Fibroblast of upper back skin (primary cell): Measurements from ENCODE around the gene ABHD8.
A peak's percentile ranks its signal among the peaks of the same experiment; 100 is the strongest.

Experiments used
- DNase-seq: peaks from one replicate; pipeline ENCODE4 v3.0.0-alpha.2; 2013

Gene ABHD8

GRCh38 chr19:17303167-17303939 is at the start of gene ABHD8:
ABHD8 (minus strand) TSS chr19:17303425; CDS start chr19:17301616, 1,809 bp downstream.
- peak; percentile 94 for DNase-seq

DNA sequence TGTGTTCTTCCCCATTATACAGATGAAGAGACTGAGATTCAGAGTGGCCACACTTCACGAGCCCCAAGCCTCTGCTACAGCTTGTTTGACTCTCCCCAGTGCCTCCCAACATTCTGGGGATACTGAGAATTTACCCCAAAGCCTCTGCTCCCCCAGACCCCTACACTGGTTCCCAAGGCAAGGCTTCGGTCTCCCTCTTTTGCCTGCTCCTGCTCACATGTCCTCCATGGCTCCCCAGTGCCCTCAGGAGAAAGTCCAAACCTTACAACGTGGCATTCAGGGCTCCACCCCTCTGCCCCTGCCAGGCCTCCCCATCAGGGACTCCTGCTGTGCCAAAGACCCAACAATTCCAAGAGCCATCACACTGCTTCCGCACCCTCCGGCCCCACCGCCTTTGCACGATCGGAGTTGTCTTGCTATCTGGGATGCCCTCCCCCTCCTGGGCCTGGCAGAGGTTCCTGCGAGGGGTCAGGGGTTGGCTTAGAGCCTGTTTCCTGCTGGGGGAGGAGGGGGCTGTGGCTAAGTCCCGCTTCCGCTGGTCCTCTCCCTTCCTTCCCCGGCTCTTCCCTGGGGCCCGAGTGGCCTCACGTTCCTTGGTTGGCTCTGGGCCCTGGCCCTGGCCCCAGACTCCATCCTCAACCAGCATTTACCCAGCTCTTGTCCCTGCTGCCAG is 49.5 kb upstream of the ABHD8 start:
- DNase-seq: no peak

DNA sequence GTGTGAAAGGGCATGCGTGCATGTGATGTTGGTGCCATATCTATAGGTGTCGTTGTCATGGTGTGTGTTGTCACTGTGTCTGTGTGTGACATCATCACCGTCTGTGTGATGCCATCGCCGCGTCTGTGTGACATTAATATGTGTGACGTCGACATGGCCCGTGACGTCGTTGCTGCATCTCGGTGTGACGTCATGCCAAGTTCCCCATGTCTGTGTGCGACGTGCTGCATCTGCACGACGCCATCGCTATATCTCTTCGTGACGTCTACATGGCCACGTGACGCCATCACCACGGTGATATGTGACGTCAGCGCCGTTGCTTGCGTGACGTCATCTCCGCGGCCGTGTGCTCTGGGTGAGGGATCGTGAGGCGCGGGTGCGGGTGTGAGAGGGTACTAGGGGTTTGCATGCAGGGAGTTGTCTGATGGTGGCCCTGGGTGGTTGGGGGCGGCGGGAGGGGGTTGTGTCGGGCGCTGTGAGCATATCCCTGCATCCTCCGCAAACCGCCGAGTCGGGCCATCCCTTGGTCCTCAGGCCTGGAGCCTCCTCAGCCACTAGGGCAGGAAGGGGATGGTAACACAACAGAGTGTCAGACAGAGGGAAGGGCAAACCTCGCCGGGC is 48.7 kb upstream of the ABHD8 start:
- DNase-seq: no peak

GRCh38 chr19:17348700-17349099 is 45.5 kb upstream of the ABHD8 start:
- DNase-seq: peak; percentile 59

DNA sequence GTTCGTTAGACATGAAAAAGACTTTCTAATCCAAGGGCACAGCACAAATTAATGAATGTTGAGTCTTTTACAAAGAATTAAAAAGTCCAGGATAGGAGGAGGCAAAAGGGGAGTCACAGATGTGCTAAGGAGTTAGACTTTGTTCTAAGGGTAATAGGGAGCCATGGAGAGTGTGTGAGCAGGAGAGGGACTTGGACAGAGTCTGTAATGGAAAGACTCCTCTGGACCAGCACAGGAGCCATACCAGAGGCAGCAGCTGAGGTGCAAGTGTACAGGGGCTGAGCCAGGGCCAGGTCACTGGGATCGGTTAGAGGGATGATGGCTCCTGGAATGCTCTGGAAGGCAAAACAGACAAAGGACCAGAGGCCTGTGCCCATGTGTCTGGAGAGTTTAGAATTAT is 44.7 kb upstream of the ABHD8 start:
- DNase-seq: no peak

DNA sequence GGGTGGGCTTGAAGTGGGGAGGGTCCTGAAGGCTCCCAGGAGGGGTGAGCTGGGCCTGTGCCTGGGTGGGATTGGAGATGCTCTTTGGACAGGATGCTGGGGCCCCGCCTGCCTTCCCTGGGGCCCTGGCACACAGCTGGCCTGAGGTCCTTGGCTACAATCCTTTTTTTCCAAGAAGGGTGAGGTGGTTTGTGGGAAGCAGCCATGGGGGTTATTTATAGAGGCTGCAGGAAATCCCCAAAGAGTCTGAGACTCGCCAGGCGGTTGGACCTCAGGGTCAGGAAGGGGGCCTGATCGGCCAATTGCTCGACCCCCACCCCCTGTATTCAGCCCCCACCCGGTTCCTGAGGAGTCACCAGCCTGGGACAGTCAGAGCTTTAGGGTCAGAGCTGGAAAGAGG is 44.1 kb upstream of the ABHD8 start:
- peak; percentile 22 for DNase-seq

- peak; percentile 50 for DNase-seq
These were observed 43.0 kb upstream of the ABHD8 start for GRCh38 chr19:17346109-17346671.

DNA sequence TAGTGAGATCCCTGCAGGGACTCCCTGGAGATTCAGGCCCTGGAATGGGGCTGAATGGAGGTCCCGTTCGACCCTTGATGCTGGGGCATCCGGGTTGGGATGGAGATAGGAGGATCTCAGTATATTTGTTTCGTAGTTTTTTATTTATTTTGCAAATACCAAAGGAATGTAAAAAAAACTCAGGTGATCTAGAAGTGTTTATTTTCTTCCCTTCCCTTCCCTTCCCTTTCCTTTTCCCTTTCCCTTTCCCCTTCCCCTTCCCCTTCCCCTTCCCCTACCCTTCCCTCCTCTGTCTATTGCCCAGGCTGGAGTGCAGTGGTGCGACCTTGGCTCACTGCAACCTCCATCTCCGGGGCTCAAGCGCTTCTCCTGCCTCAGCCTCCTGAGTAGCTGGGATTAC is 38.6 kb upstream of the ABHD8 start:
- DNase-seq: no peak

DNA sequence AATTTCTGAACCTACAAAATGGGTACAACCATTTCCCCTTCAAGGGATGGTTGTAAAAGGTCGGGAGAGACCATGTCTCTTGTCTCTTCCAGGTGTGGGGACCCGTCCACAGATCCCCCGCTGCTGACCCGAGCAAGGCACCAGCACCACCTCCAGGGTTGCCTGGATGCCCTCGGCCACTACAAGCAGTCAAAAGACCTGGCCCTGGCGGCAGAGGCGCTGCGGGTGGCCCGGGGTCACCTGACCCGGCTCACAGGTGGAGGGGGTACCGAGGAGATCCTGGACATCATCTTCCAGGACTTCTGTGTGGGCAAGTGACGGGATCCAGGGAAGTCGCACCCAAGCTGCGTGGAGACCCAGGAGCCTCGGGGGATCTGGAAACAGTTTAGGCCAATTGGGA is 38.2 kb upstream of the ABHD8 start:
- no peak for DNase-seq

DNA sequence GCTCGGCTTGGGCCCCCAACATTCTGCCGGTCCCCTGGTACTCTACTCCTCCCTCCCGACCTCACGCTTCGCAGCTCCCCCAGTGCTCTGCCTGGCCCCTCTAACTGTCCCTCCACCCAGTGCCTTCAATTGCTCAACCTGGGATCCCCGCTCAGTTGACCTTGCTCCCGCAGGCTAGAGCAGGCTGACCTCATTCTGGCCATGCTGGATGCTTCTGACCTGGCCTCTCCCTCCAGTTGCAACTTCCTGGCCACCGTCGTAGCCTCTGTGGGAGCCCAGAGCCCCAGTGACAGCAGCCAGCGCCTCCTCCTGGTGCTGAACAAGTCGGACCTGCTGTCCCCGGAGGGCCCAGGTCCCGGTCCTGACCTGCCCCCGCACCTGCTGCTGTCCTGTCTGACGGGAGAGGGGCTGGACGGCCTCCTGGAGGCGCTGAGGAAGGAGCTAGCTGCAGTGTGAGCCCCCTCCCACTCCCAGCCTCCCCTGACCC is 37.7 kb upstream of the ABHD8 start:
- DNase-seq: no peak

DNA sequence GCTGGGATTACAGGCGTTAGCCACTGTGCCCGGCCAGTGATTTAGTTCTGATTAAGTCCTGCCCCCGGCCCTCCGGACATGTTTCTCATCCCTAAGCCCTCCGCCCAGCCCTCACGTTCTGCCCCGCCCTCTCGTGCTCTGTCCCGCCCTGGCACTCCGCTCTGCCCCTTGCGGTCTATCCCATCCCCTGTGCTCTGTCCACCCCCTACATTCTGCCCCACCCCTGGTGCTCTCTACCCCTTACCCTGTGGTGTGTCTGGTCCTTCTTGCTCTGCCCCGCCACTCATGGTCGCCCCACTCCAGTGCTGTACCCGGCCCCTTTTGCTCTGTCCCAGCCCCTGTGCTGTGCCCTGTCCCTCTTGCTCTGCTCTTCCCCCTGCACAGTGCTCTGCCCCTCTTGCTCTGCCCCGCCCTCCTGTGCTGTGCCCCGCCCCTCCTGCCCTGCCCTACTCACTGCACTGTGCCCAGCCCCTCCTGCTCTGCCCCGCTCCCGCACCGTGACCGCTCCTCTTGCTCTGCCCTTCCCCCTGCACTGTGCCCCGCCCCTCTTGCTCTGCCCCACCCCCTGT is 37.2 kb upstream of the ABHD8 start:
- DNase-seq: no peak

GRCh38 chr19:17339088-17339741 is 36.0 kb upstream of the ABHD8 start:
- DNase-seq: no peak

DNA sequence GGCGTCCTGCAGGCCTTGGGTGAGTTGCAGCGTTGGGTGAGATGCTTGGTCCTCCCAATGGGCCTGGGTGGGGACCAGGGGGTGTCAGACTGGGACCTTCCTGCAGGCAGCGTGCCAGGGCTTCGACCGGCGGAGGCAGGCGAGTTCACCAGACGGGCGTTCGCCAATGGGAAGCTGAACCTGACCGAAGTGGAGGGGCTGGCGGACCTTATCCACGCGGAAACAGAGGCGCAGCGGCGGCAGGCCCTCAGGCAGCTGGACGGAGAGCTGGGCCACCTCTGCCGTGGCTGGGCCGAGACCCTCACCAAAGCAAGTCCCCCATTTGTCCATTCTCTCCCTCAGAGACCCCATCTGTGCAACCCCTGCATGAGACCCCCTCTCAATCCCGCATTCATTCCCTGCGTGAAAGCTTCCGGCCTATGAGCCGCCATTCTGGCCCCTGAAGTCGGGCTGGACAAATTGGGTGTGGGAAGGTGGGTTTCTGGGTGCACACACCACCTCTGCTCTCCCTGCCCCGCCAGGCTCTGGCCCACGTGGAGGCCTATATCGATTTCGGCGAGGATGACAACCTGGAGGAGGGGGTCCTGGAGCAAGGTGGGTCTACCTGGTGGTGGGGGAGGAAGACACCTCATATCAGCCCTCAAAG is 35.3 kb upstream of the ABHD8 start:
- DNase-seq: no peak

GRCh38 chr19:17337675-17338432 is 34.6 kb upstream of the ABHD8 start:
- no peak for DNase-seq

- peak; percentile 98 for DNase-seq
These were observed 33.8 kb upstream of the ABHD8 start, which contains the start of gene GTPBP3 for GRCh38 chr19:17336872-17337674. GTPBP3 (plus strand) TSS chr19:17337553; CDS start chr19:17337612, 59 bp downstream.

DNA sequence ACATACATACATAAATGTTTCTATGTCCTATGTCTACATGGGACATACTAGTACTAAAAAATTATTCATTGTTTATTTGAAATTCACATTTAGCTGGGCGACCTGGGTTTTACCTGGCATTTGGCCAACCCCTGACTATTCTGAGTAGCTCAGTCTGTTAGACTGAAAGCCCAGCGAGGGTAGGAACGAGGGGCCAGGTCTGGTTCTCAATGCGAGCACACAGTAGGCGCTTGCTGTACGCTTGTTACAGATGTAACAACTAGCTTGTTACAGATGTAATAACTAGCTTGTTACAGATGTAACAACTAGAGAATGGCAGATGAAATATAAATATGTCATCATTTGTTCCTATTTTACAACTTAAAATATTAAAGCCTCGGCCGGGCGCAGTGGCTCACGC is 32.4 kb upstream of the ABHD8 start:
- no peak for DNase-seq

DNA sequence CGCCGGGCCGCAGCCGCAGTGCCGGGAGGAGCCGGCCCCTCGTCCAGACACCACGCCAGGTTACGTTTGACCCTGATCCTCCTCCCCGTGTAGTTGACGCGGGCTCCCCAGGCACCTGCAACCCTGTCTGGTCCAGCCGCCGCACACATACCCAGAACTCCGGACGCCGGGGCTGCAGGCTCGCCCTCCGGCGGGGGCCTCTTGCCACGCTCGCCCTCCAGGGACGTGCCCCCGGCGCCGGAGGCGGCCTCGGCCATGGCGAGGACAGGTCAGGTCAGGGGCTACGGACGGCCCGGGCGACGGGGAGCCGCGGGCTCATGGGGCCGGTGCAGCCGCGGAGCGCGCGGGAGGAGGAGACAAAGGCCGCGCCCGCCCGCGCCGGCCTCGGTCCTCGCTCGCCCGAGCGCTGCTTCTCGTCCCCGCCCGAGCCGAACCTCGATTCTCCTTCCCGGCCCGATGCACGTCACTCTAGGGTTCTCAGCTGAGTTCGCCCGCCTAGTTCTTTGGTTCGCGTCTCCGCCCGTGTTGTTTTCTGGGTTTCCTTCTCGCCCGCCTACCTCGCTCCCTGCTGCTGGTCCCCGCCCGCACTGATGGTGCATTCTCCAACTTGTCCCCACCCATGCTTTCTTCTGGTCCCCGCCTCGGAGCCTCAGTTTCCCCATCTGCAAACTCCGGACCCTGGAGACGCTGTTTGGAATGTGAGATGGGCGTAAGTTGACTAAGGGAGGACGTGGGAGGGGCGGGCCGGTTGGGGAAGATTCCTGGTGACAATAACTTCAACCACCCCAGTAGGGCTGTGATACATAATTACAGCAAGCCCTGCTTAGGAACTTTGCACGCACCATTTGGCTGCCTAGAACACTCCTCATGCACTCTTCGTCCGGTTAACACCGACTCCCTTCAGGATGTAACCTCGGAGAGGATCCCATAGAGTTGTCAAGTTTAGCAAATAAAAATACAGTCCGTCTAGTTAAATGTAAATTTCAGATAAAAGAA is 31.5 kb upstream of the ABHD8 start, which contains the start of gene ANO8:
ANO8 (minus strand) TSS at position 442 of the 996 bp plus-strand sequence; CDS start at position 257, 185 bp downstream.
- DNase-seq: peak; percentile 98

DNA sequence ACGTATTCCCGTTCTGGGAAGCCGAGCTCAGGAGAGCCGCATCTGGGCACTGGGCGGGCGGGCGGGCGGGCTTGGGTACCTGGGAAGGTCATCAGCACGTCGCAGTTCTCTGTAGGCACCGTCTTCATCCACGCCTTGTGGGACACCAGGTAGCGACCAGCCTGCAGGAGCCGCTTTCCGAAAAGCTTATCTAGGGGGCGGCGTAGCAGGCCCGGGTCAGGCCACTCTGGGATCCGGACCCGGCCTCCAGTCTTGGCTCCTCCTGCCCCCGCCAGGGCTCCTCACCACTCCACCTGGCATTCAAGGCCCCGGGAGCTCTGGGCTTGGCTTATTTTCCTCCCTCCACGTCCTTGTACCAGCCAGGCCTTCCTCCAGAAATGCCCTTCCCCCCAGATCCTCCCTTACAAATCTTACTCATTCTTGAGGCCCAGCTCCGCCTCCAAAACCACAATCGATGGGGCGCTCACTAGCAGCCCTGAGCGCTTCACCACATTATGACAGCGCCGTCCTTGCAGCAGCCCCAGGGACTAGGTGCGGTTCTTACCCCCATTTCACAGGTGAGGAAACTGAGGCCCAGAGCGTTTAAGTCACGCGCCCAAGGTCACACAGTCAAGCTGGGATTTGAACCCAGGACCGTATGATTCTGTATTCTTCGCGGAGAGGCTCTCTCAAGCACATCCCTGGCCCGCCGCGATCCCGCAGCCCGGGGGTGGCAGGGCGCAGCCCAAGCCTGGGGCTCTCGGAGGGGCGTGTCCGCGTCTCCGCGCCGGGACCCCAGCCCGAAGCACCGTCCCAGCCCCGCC is 30.6 kb upstream of the ABHD8 start:
- peak; percentile 85 for DNase-seq
